ENCODE results near the gene AMN. TPM values are rescaled to one million over a fixed set of nuclear protein-coding genes. Genes with fewer than 3 reads are reported as not detected.

AMN gene
- total RNA-seq, 1 experiment from 2014 or later = 5.6 TPM

DNA sequence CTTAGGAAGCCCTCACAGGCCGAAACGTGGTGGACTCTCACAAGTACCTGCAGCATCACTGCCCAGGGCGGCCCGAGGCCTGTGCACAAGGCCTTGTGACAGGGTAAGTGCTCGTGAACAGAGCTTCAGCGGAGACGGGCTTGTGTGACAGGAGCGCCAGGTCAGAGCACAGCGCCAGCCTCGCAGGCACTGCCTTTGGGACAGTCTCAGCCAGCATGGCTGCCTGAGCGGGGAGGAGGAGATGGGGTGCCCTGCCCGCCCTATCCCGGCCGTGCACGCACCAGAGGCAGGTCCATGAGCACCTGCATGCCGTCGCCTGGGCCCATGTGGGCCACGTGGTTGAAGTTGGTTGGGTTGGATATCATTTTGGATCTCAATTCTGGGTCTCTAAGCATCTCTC lies 16.9 kb downstream of the AMN start:
- Histone ChIP-seq H3K27ac (ENCODE audit: low read depth, low read length, poor library complexity, severe bottlenecking) (no peak overlapping the region), H3K4me3 (ENCODE audit: low read depth, low read length, poor library complexity, severe bottlenecking) (no peak overlapping the region), H3K36me3 (ENCODE audit: insufficient read depth, low read length, poor library complexity, severe bottlenecking) (peaks cover 27% of the 10 kb centered on the region), H3K9me3 (ENCODE audit: low read depth, low read length, poor library complexity, severe bottlenecking) (no peaks in the 10 kb centered on the region), H3K27me3 (replicated peaks; ENCODE audit: insufficient read depth, low read depth, low read length, poor library complexity) (no peaks in the 10 kb centered on the region), H3K4me1 (ENCODE audit: insufficient read depth, low read length, poor library complexity, severe bottlenecking) (no peaks in the 10 kb centered on the region)
- TF ChIP-seq CTCF (conservative IDR thresholded peaks at IDR 0.05; ENCODE audit: low read depth, low read length) = no peak
- no peak for TF ChIP-seq EZH2 (IDR thresholded peaks at IDR 0.05; ENCODE audit: borderline replicate concordance, low read depth, low read length, poor library complexity, severe bottlenecking)
- intact Hi-C loops (cut with micrococcal nuclease; ENCODE audit: unreplicated experiment) = no loop called here
- no peak for DNase-seq (ENCODE audit: low spot score)
- no TSS peak for BruUV-seq (replicated peaks)
- ChIA-PET POLR2A (ENCODE audit: low non-redundant PET) (no interaction called here), CTCF (no interaction called here)

DNA sequence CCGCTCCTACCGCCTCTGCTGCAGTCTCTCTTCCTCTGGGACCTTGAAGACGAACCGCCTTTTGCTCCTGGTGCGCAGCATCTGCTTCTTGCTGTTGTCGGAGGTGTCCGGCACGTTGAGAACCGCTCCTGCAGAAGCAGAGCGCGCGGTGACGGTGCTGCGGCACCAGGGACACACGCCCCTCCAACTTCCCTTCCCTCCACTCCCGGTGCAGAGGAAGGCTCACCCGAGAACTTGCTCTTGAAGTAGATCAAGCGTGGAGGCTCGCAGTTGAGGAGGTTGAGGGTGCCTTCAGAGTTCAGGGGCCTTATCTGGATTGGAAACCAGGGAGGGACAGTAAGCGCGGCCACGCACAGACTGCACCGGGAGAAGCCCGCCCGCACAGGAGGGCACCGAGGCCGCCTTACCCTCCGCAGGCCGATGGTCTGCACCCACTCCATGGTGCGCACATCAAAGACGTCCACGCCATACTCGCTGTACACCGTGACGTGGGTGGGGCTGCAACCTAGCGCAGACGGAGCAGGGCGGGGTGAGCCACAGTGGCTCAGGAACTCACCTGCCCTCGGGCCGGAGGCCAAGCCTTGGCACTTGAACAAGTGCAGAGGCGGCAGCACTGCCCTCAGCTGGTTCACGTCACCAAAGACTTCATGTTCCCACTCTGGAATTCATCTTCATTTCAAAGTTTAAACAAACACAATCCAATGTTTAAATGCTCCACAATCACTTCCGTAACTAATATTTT lies 17.5 kb downstream of the AMN start:
- DNase-seq (ENCODE audit: low spot score) = no peak
- TF ChIP-seq EZH2 (IDR thresholded peaks at IDR 0.05; ENCODE audit: borderline replicate concordance, low read depth, low read length, poor library complexity, severe bottlenecking) (no peak), CTCF (conservative IDR thresholded peaks at IDR 0.05; ENCODE audit: low read depth, low read length) (no peak)
- H3K4me3 ChIP-seq (ENCODE audit: low read depth, low read length, poor library complexity, severe bottlenecking) = no peak overlapping the region
- no peak overlapping the region for H3K27ac ChIP-seq (ENCODE audit: low read depth, low read length, poor library complexity, severe bottlenecking)
- H3K9me3 ChIP-seq (ENCODE audit: low read depth, low read length, poor library complexity, severe bottlenecking) = no peaks in the 10 kb centered on the region
- BruUV-seq (replicated peaks) = no TSS peak
- POLR2A ChIA-PET (ENCODE audit: low non-redundant PET) = no interaction called here
- intact Hi-C loops (cut with micrococcal nuclease; ENCODE audit: unreplicated experiment) = no loop called here
- CTCF ChIA-PET = no interaction called here
- H3K36me3 ChIP-seq (ENCODE audit: insufficient read depth, low read length, poor library complexity, severe bottlenecking) = peaks cover 29% of the 10 kb centered on the region
- H3K4me1 ChIP-seq (ENCODE audit: insufficient read depth, low read length, poor library complexity, severe bottlenecking) = no peaks in the 10 kb centered on the region
- no peaks in the 10 kb centered on the region for H3K27me3 ChIP-seq (replicated peaks; ENCODE audit: insufficient read depth, low read depth, low read length, poor library complexity)

DNA sequence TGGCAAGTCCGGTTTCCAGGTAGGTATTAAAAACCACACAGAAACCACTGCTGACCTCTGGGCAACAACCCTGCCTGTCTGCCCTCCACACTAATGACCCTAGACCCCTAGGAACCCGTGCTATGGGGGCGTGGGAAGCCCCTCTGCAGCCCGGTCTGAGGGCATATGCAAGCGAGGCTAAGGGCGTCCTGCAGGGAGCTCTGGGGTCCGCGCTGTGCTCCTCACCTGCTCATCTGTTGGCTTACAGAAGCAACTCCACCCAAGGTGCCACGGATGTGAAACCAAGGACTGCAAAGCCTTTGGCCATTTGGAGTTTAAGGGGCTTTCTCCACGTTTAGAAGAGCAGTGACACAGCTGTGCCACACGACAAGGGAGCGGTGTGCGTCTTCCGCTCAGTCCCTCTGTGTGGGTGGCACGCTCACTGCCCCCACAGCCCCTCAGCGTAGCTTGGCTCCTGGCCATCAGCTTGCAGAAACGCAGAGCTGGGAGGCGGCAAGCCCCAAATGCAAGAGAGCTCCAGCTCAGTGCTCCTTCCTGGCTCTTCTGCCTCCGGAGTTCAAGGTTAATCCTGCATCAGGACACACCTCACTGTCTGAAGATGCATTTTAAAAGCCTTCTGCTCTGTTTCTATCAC lies 18.4 kb downstream of the AMN start:
- no peaks in the 10 kb centered on the region for H3K27me3 ChIP-seq (replicated peaks; ENCODE audit: insufficient read depth, low read depth, low read length, poor library complexity)
- H3K9me3 ChIP-seq (ENCODE audit: low read depth, low read length, poor library complexity, severe bottlenecking) = no peaks in the 10 kb centered on the region
- DNase-seq (ENCODE audit: low spot score) = no peak
- ChIA-PET POLR2A (ENCODE audit: low non-redundant PET) (no interaction called here), CTCF (no interaction called here)
- H3K4me3 ChIP-seq (ENCODE audit: low read depth, low read length, poor library complexity, severe bottlenecking) = no peak overlapping the region
- TF ChIP-seq EZH2 (IDR thresholded peaks at IDR 0.05; ENCODE audit: borderline replicate concordance, low read depth, low read length, poor library complexity, severe bottlenecking) = no peak
- TF ChIP-seq CTCF (conservative IDR thresholded peaks at IDR 0.05; ENCODE audit: low read depth, low read length) = no peak
- intact Hi-C loops (cut with micrococcal nuclease; ENCODE audit: unreplicated experiment) = no loop called here
- no peak overlapping the region for H3K27ac ChIP-seq (ENCODE audit: low read depth, low read length, poor library complexity, severe bottlenecking)
- no peaks in the 10 kb centered on the region for H3K4me1 ChIP-seq (ENCODE audit: insufficient read depth, low read length, poor library complexity, severe bottlenecking)
- peaks cover 37% of the 10 kb centered on the region for H3K36me3 ChIP-seq (ENCODE audit: insufficient read depth, low read length, poor library complexity, severe bottlenecking)
- no TSS peak for BruUV-seq (replicated peaks)

All from A673 (cell line).